Activated CD8-positive, alpha-beta memory T cell treated with anti-CD3 and anti-CD28 coated beads, Interleukin-2, amount 50 U/mL, for 48 hours (primary cell): Measurements from ENCODE around the gene TPRN.

ENCODE experiments used
- DNase-seq: peaks from one replicate; pipeline ENCODE4 v3.0.0-alpha.2; 2020

Gene TPRN

GRCh38 chr9:137188086-137188489 lies 12.5 kb downstream of the TPRN start:
- DNase-seq: no peak

GRCh38 chr9:137187386-137187785 lies 13.2 kb downstream of the TPRN start:
- no peak for DNase-seq

- no peak for DNase-seq
Observed at GRCh38 chr9:137186385-137186784, 14.2 kb downstream of the TPRN start.

- no peak for DNase-seq
Observed at GRCh38 chr9:137185921-137186320, 14.6 kb downstream of the TPRN start.

- no peak for DNase-seq
Observed at GRCh38 chr9:137184881-137185660, 15.5 kb downstream of the TPRN start.

- no peak for DNase-seq
Observed at GRCh38 chr9:137183980-137184595, 16.5 kb downstream of the TPRN start.

GRCh38 chr9:137182836-137183235 lies 17.7 kb downstream of the TPRN start:
- DNase-seq: no peak

GRCh38 chr9:137181680-137182079 lies 18.9 kb downstream of the TPRN start:
- no peak for DNase-seq

GRCh38 chr9:137180491-137180890 lies 20.1 kb downstream of the TPRN start:
- DNase-seq: no peak

- DNase-seq: no peak
Observed at GRCh38 chr9:137179761-137180160, 20.8 kb downstream of the TPRN start.

- no peak for DNase-seq
Observed at GRCh38 chr9:137178939-137179630, 21.5 kb downstream of the TPRN start.

GRCh38 chr9:137178201-137178938 lies 22.2 kb downstream of the TPRN start:
- no peak for DNase-seq

- DNase-seq: no peak
Observed at GRCh38 chr9:137176302-137177182, 24.0 kb downstream of the TPRN start.

GRCh38 chr9:137175345-137175961 lies 25.1 kb downstream of the TPRN start:
- DNase-seq: no peak

GRCh38 chr9:137174722-137175293 lies 25.7 kb downstream of the TPRN start:
- DNase-seq: no peak

GRCh38 chr9:137173796-137174664 lies 26.5 kb downstream of the TPRN start:
- no peak for DNase-seq

GRCh38 chr9:137172901-137173795 lies 27.4 kb downstream of the TPRN start:
- DNase-seq: no peak

- no peak for DNase-seq
Observed at GRCh38 chr9:137171149-137171900, 29.2 kb downstream of the TPRN start.
